ENCODE data around the gene NPEPL1.

- TF ChIP-seq YY1 (IDR thresholded peaks at IDR 0.05; ENCODE audit: insufficient read depth, insufficient read length) (no peak), ZNF274 (IDR thresholded peaks at IDR 0.05; ENCODE audit: low read depth, low read length) (no peak), SUZ12 (IDR thresholded peaks at IDR 0.05; ENCODE audit: extremely low read depth, insufficient read depth, insufficient read length) (no peak)
Measured at GRCh38 chr20:58698741-58699622, 6.4 kb downstream of the NPEPL1 start.
